ENCODE measurements around the gene CAPZB.

Gene CAPZB

GRCh38 chr1:19325958-19326747 lies 159.2 kb downstream of the CAPZB start:
- TF ChIP-seq, protein P1, sequence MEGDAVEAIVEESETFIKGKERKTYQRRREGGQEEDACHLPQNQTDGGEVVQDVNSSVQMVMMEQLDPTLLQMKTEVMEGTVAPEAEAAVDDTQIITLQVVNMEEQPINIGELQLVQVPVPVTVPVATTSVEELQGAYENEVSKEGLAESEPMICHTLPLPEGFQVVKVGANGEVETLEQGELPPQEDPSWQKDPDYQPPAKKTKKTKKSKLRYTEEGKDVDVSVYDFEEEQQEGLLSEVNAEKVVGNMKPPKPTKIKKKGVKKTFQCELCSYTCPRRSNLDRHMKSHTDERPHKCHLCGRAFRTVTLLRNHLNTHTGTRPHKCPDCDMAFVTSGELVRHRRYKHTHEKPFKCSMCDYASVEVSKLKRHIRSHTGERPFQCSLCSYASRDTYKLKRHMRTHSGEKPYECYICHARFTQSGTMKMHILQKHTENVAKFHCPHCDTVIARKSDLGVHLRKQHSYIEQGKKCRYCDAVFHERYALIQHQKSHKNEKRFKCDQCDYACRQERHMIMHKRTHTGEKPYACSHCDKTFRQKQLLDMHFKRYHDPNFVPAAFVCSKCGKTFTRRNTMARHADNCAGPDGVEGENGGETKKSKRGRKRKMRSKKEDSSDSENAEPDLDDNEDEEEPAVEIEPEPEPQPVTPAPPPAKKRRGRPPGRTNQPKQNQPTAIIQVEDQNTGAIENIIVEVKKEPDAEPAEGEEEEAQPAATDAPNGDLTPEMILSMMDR (IDR thresholded peaks at IDR 0.05): no peak

DNA sequence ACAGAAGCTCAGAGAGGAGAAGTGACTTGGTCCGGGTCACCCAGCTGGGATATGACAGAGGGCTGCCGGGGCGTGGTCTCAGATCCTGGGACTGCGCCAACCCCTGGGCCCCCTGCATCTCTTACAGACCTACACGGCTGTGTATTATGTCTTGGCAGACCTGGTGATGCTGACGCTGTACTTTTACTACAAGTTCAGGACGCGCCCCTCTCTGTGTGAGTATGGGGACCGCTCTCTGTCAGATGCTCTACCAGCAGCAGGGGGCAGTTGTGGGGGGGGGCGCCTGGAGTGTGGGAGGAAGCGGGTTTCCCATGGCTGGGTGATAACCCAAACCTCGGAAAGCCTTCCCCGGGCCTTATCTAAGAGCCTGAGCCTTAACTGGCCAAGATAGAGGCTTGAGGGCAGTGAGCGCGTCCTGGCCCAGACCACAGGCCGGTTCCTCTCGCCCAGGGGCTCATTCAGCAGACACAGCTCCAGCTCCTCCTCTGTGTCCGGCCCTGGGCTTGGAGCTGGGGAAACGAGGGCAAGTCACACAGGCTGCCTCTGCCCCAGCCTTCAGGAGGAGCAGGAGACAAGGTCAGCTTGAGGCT lies 159.9 kb downstream of the CAPZB start:
- TF ChIP-seq, protein P1 (IDR thresholded peaks at IDR 0.05): no peak

- TF ChIP-seq, protein P1 (IDR thresholded peaks at IDR 0.05): no peak
Observed at GRCh38 chr1:19324665-19324990, 160.7 kb downstream of the CAPZB start.

GRCh38 chr1:19323987-19324664 lies 161.2 kb downstream of the CAPZB start:
- TF ChIP-seq, protein P1 (IDR thresholded peaks at IDR 0.05): no peak

DNA sequence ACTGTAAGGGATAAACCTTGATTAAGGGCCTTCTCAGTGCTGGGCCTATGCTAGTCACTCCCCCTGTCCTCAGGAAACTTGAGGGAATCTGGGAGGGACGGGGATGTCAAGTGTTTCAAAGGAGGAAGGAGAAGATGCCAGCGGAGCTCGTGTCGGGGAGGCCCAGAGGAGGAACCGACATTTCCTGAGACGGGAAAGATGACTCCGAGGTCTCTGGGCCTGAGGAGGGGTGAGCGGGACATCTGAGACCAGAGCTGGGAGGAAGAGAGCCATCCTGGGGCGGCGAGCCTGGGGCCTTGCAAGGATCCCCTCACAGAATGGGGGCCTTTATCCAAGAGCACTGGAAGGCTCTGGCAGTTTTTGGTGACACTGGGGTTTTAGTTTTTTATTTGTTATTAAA lies 162.9 kb downstream of the CAPZB start:
- TF ChIP-seq, protein P1 (IDR thresholded peaks at IDR 0.05): no peak

GRCh38 chr1:19321071-19321470 lies 164.3 kb downstream of the CAPZB start:
- TF ChIP-seq, protein P1 (IDR thresholded peaks at IDR 0.05): no peak

DNA sequence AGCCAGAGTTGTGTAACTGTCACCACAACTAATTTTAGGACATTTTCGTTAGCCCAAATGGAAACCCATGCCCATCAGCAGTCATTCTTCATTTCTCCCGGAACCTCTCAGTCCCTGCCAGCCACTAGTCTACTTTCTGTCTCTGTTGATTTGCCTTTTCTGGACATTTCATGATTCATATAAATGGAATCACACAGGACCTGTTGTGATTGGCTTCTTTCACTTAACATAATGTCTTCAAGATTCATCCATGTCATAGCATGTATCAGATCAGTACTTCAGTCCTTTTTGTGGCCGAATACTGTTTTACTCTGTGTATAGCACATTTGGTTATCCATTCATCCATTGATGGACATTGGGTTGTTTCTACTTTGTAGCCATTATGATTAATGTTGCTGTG lies 166.1 kb downstream of the CAPZB start:
- TF ChIP-seq, protein P1 (IDR thresholded peaks at IDR 0.05): no peak
